ENCODE results near the gene GRM8.

- no peak for TF ChIP-seq POLR2A (IDR thresholded peaks at IDR 0.05; ENCODE audit: low read depth, low read length)
- TF ChIP-seq POLR2AphosphoS5 (IDR thresholded peaks at IDR 0.05; ENCODE audit: low read depth, low read length), result no peak
Measured at GRCh38 chr7:126605056-126605455, 647.7 kb downstream of the GRM8 start.

Data from GM12892 (cell line).